CD14-positive monocyte (primary cell): ENCODE results near the gene LRRC58. TPM values are rescaled to one million over a fixed set of nuclear protein-coding genes. Genes with fewer than 3 reads are reported as not detected.

ENCODE experiments used
- DNase-seq, 3 donors: peaks; one replicate each; pipeline ENCODE4 v3.0.0-alpha.2; 2011 to 2022
- H2AFZ ChIP-seq: 2 replicates; pipeline ENCODE4 v1.6.0; 2012; ENCODE audit warnings: mild to moderate bottlenecking, low read depth, low read length, inconsistent platforms; ENCODE audit not compliant: insufficient read depth, poor library complexity, severe bottlenecking
- H3K27ac ChIP-seq, 2 donors: 1 replicate in 1 of 2; 2 replicates in 1 of 2; pipeline ENCODE4 v1.5.1; 2012 to 2013; ENCODE audit warnings: low read length in 2 of 2, control low read depth in 1 of 2, inconsistent platforms in 1 of 2, low read depth in 1 of 2, mild to moderate bottlenecking in 1 of 2
- H3K27me3 ChIP-seq, 2 donors: one replicate each; pipeline versions ENCODE4 v1.6.0 to v1.6.1; 2011 to 2013; ENCODE audit warnings: low read length in 2 of 2; ENCODE audit not compliant: control insufficient read depth in 2 of 2, insufficient read depth in 2 of 2
- H3K36me3 ChIP-seq, 2 donors: replicated peaks in 1 of 2; 1 replicate in 1 of 2; 2 replicates in 1 of 2; pipeline versions ENCODE4 v1.5.1 to v1.6.1; 2012 to 2013; ENCODE audit warnings: low read length in 2 of 2, control low read depth in 1 of 2, inconsistent platforms in 1 of 2, mild to moderate bottlenecking in 1 of 2; ENCODE audit not compliant: insufficient read depth in 2 of 2, control insufficient read depth in 1 of 2
- H3K4me1 ChIP-seq, 2 donors: 1 replicate in 1 of 2; 2 replicates in 1 of 2; pipeline versions ENCODE4 v1.5.1 to v1.6.1; 2012 to 2013; ENCODE audit warnings: low read length in 2 of 2, control low read depth in 1 of 2, inconsistent platforms in 1 of 2, mild to moderate bottlenecking in 1 of 2, moderate library complexity in 1 of 2; ENCODE audit not compliant: insufficient read depth in 2 of 2, control insufficient read depth in 1 of 2
- H3K4me2 ChIP-seq: replicated peaks from 2 replicates; pipeline ENCODE3; 2012; ENCODE audit warnings: low read length, moderate library complexity, mild to moderate bottlenecking; ENCODE audit not compliant: poor library complexity, severe bottlenecking; ENCODE audit errors: extremely low read depth
- H3K4me3 ChIP-seq, 3 experiments: fragments of 200-600 bp in 1 of 3; sonication (generic) in 1 of 3; replicated peaks in 1 of 3; 1 replicate in 2 of 3; 2 replicates in 1 of 3; pipeline ENCODE4 v1.5.1; 2011 to 2013; ENCODE audit warnings: low read length in 3 of 3, mild to moderate bottlenecking in 3 of 3, control low read depth in 2 of 3, low read depth in 2 of 3, inconsistent platforms in 1 of 3, moderate library complexity in 1 of 3
- H3K79me2 ChIP-seq: 2 replicates; pipeline ENCODE4 v1.6.0; 2012; ENCODE audit warnings: mild to moderate bottlenecking, control low read depth, inconsistent platforms, low read length, moderate library complexity; ENCODE audit not compliant: insufficient read depth
- H3K9ac ChIP-seq: 2 replicates; pipeline ENCODE4 v1.6.0; 2017; ENCODE audit warnings: low read length, mild to moderate bottlenecking; ENCODE audit not compliant: insufficient read depth, poor library complexity, severe bottlenecking
- H3K9me3 ChIP-seq, 2 donors: replicated peaks in 1 of 2; 1 replicate in 1 of 2; 2 replicates in 1 of 2; pipeline versions ENCODE4 v1.5.1 to v1.6.1; 2012 to 2013; ENCODE audit warnings: low read length in 2 of 2, control low read depth in 1 of 2; ENCODE audit not compliant: control insufficient read depth in 1 of 2, insufficient read depth in 1 of 2
- H4K20me1 ChIP-seq: 2 replicates; pipeline ENCODE4 v1.6.0; 2012; ENCODE audit warnings: mild to moderate bottlenecking, low read length, control low read depth, moderate library complexity; ENCODE audit not compliant: insufficient read depth
- H3K27ac Mint-ChIP-seq, 7 donors: one replicate each; pipeline ENCODE4 v1.8.0; 2020; ENCODE audit warnings: mild to moderate bottlenecking in 7 of 7, mixed read lengths in 7 of 7, moderate library complexity in 6 of 7, inconsistent platforms in 2 of 7
- H3K27me3 Mint-ChIP-seq, 3 donors: one replicate each; pipeline ENCODE4 v1.8.0; 2021 to 2022; ENCODE audit warnings: low read depth in 3 of 3, mild to moderate bottlenecking in 3 of 3, mixed read lengths in 3 of 3, moderate library complexity in 3 of 3, inconsistent platforms in 1 of 3
- H3K36me3 Mint-ChIP-seq, 2 donors: one replicate each; pipeline ENCODE4 v1.8.0; 2020; ENCODE audit warnings: mixed read lengths in 2 of 2, inconsistent platforms in 1 of 2, mild to moderate bottlenecking in 1 of 2
- H3K4me1 Mint-ChIP-seq: one replicate; pipeline ENCODE4 v1.8.0; 2020; ENCODE audit warnings: mild to moderate bottlenecking, mixed read lengths
- H3K4me3 Mint-ChIP-seq, 2 donors: one replicate each; pipeline ENCODE4 v1.8.0; 2020; ENCODE audit warnings: mild to moderate bottlenecking in 2 of 2, mixed read lengths in 2 of 2, moderate library complexity in 1 of 2
- H3K9me3 Mint-ChIP-seq, 7 donors: one replicate each; pipeline ENCODE4 v1.8.0; 2020 to 2022; ENCODE audit warnings: mixed read lengths in 7 of 7, mild to moderate bottlenecking in 6 of 7, moderate library complexity in 6 of 7, inconsistent platforms in 2 of 7
- WGBS: methylation state at CpG from one replicate; pipeline ENCODE4 v1.1.5; 2013; ENCODE audit warnings: missing lambda C conversion rate; ENCODE audit not compliant: insufficient coverage; 5-methylcytosine and 5-hydroxymethylcytosine counted together
- intact Hi-C, 2 donors: fragments of 100-400 bp; cut with micrococcal nuclease; formaldehyde crosslinking; loops; one replicate each; pipeline versions ENCODE4 v1.15.0 to v1.15.1; 2023
- polyA plus RNA-seq, 3 donors: library from polyadenylated mRNA; depleted of rRNA in 1 of 3; unstranded in 2 of 3; stranded (reverse) in 1 of 3; fragments of 300-500 nt in 2 of 3; fragments of >200 nt in 1 of 3; fragmentation: Illumina TruSeq in 2 of 3; gene quantifications; 1 replicate in 2 of 3; 2 replicates in 1 of 3; pipeline ENCODE4 v1.2.3, GENCODE V29; 2012 to 2021
- TF ChIP-seq, protein P1 (sequence below): fragments of 200-600 bp; IDR thresholded peaks from one replicate; pipeline ENCODE4 v1.8.0; 2022; ENCODE audit warnings: antibody characterized with exemption, mild to moderate bottlenecking

The LRRC58 gene
- polyA plus RNA-seq, 3 donors, result 6.5 to 12.4 (median 8.3) TPM

DNA sequence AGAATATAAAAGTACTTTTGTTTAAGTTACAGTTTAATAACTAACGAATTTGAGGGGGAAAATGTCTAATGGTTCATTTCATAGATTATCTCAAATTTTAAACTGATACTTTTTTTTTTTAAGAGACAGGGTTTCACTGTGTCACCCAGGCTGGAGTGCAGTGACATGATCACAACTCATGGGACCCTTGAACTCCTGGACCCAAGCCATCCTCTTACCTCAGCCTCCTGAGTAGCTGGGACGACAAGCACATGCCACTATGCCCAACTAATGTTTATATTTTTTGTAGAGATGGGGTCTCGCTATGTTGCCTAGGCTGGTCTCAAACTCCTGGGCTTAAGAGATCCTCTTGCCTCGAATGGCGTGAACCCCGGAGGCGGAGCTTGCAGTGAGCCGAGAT lies 16.5 kb downstream of the LRRC58 start:
- DNase-seq, result no peak
- no CpG with 5 or more reads among the region's 8 CpGs for WGBS
- Histone ChIP-seq H3K27me3 (no peaks in the 10 kb centered on the region), H3K27ac (no peak overlapping the region), H3K9me3 (no peaks in the 10 kb centered on the region), H3K4me1 (no peaks in the 10 kb centered on the region), H3K9ac (no peak overlapping the region), H3K4me3 (no peak overlapping the region), H3K4me2 (no peak overlapping the region), H3K79me2 (peaks cover 17% of the 10 kb centered on the region), H3K36me3 (peaks cover 63 to 82% of the 10 kb centered on the region in 2 donors), H2AFZ (no peak overlapping the region), H4K20me1 (peaks cover 26% of the 10 kb centered on the region)
- Mint-ChIP-seq H3K4me1 (peaks cover 2% of the 10 kb centered on the region), H3K36me3 (peaks cover 56 to 69% of the 10 kb centered on the region in 2 donors), H3K27me3 (no peaks in the 10 kb centered on the region), H3K9me3 (peaks cover 0 to 3% (median 0%) of the 10 kb centered on the region in 7 donors), H3K27ac (peak overlapping the region in 1 of 7 donors; percentile 68), H3K4me3 (no peak overlapping the region)
- intact Hi-C loops, result no loop called here
- TF ChIP-seq, protein P1, sequence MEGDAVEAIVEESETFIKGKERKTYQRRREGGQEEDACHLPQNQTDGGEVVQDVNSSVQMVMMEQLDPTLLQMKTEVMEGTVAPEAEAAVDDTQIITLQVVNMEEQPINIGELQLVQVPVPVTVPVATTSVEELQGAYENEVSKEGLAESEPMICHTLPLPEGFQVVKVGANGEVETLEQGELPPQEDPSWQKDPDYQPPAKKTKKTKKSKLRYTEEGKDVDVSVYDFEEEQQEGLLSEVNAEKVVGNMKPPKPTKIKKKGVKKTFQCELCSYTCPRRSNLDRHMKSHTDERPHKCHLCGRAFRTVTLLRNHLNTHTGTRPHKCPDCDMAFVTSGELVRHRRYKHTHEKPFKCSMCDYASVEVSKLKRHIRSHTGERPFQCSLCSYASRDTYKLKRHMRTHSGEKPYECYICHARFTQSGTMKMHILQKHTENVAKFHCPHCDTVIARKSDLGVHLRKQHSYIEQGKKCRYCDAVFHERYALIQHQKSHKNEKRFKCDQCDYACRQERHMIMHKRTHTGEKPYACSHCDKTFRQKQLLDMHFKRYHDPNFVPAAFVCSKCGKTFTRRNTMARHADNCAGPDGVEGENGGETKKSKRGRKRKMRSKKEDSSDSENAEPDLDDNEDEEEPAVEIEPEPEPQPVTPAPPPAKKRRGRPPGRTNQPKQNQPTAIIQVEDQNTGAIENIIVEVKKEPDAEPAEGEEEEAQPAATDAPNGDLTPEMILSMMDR, result no peak

GRCh38 chr3:120331076-120331475 lies 18.1 kb downstream of the LRRC58 start:
- no peak overlapping the region for H3K9ac ChIP-seq
- TF ChIP-seq, protein P1, result no peak
- peaks cover 13% of the 10 kb centered on the region for H4K20me1 ChIP-seq
- peaks cover under 1% of the 10 kb centered on the region for H3K4me1 Mint-ChIP-seq
- no peak overlapping the region for H2AFZ ChIP-seq
- no peak for DNase-seq
- no peaks in the 10 kb centered on the region for H3K9me3 ChIP-seq
- H3K79me2 ChIP-seq, result peaks cover 9% of the 10 kb centered on the region
- H3K4me2 ChIP-seq, result no peak overlapping the region
- no peaks in the 10 kb centered on the region for H3K4me1 ChIP-seq
- no peak overlapping the region for H3K4me3 Mint-ChIP-seq
- H3K27ac Mint-ChIP-seq, result no peak overlapping the region
- no peak overlapping the region for H3K4me3 ChIP-seq
- peaks cover 0 to 5% (median 0%) of the 10 kb centered on the region in 7 donors for H3K9me3 Mint-ChIP-seq
- peaks cover 67 to 85% of the 10 kb centered on the region in 2 donors for H3K36me3 ChIP-seq
- H3K27ac ChIP-seq, result no peak overlapping the region
- no CpG with 5 or more reads among the region's 2 CpGs for WGBS
- no peaks in the 10 kb centered on the region for H3K27me3 ChIP-seq
- no peaks in the 10 kb centered on the region for H3K27me3 Mint-ChIP-seq
- intact Hi-C loops, result no loop called here
- peaks cover 62 to 75% of the 10 kb centered on the region in 2 donors for H3K36me3 Mint-ChIP-seq
